Neural progenitor cell (in vitro differentiated cells): ENCODE measurements around the gene FEZF1. TPM values are rescaled to one million over a fixed set of nuclear protein-coding genes. Genes with fewer than 3 reads are reported as not detected.
A peak's percentile ranks its signal among the peaks of the same experiment; 100 is the strongest.

ENCODE experiments used
- DNase-seq: peaks from one replicate; pipeline ENCODE4 v3.0.0-alpha.2; 2016; ENCODE audit warnings: low spot score
- H2AFZ ChIP-seq: fragments of 200-600 bp; sonication (generic); replicated peaks from 2 replicates; pipeline ENCODE4 v1.6.1; 2016; ENCODE audit warnings: antibody characterized with exemption
- H3F3A ChIP-seq: fragments of 200-600 bp; sonication (generic); 2 replicates; pipeline ENCODE4 v1.6.1; 2016; ENCODE audit warnings: antibody characterized with exemption, low read depth
- H3K27ac ChIP-seq: fragments of 200-600 bp; sonication (generic); 2 replicates; pipeline ENCODE4 v1.5.1; 2016; ENCODE audit warnings: mild to moderate bottlenecking
- H3K27me3 ChIP-seq: fragments of 200-600 bp; sonication (generic); 2 replicates; pipeline ENCODE4 v1.6.1; 2016; ENCODE audit warnings: mild to moderate bottlenecking, moderate library complexity
- H3K36me3 ChIP-seq: fragments of 200-600 bp; sonication (generic); 2 replicates; pipeline ENCODE4 v1.5.1; 2016
- H3K4me1 ChIP-seq: fragments of 200-600 bp; sonication (generic); 2 replicates; pipeline ENCODE4 v1.6.1; 2016; ENCODE audit warnings: mixed run types
- H3K4me2 ChIP-seq: fragments of 200-600 bp; sonication (generic); 2 replicates; pipeline ENCODE4 v1.6.1; 2016
- H3K4me3 ChIP-seq: fragments of 200-600 bp; sonication (generic); 2 replicates; pipeline ENCODE4 v1.5.1; 2016
- H3K79me2 ChIP-seq: fragments of 200-600 bp; sonication (generic); 2 replicates; pipeline ENCODE4 v1.6.1; 2016; ENCODE audit warnings: low read depth
- H3K9ac ChIP-seq: fragments of 200-600 bp; sonication (generic); 2 replicates; pipeline ENCODE4 v1.6.1; 2016
- H3K9me3 ChIP-seq: fragments of 200-600 bp; sonication (generic); 2 replicates; pipeline ENCODE4 v1.5.1; 2016; ENCODE audit warnings: low read depth
- H4K20me1 ChIP-seq: fragments of 200-600 bp; sonication (generic); 2 replicates; pipeline ENCODE4 v1.6.1; 2016; ENCODE audit warnings: low read depth
- H3K27ac Mint-ChIP-seq: 3 replicates; pipeline ENCODE4 v1.8.0; 2021; ENCODE audit warnings: mixed read lengths
- H3K27me3 Mint-ChIP-seq: 2 replicates; pipeline ENCODE4 v1.8.0; 2022; ENCODE audit warnings: low read depth, mild to moderate bottlenecking, inconsistent platforms, moderate library complexity, mixed read lengths; ENCODE audit not compliant: insufficient read depth
- H3K36me3 Mint-ChIP-seq: 3 replicates; pipeline ENCODE4 v1.8.0; 2021; ENCODE audit warnings: mixed read lengths
- H3K4me1 Mint-ChIP-seq: 3 replicates; pipeline ENCODE4 v1.8.0; 2021; ENCODE audit warnings: mixed read lengths
- H3K4me3 Mint-ChIP-seq: 3 replicates; pipeline ENCODE4 v1.8.0; 2021; ENCODE audit warnings: mild to moderate bottlenecking, moderate library complexity, mixed read lengths
- H3K9me3 Mint-ChIP-seq: 3 replicates; pipeline ENCODE4 v1.8.0; 2020; ENCODE audit warnings: mixed read lengths
- CTCF ChIP-seq: fragments of 200-600 bp; sonication (generic); IDR thresholded peaks from 2 replicates; pipeline ENCODE4 v1.5.1; 2017; ENCODE audit warnings: antibody characterized with exemption, mild to moderate bottlenecking
- EZH2 ChIP-seq: fragments of 200-600 bp; sonication (generic); IDR thresholded peaks from 2 replicates; pipeline ENCODE4 v1.6.1; 2017; ENCODE audit warnings: antibody characterized with exemption, mild to moderate bottlenecking, moderate library complexity
- EZH2phosphoT487 ChIP-seq: fragments of 200-600 bp; sonication (generic); IDR thresholded peaks from 2 replicates; pipeline ENCODE4 v1.6.1; 2017; ENCODE audit warnings: antibody characterized with exemption
- total RNA-seq: library from RNA; depleted of rRNA; stranded (reverse); fragments of >200 nt; gene quantifications from 2 replicates; pipeline ENCODE4 v1.2.3, GENCODE V29; 2015; ENCODE audit warnings: low replicate concordance

The FEZF1 gene
- total RNA-seq, 1 donor from 2014 or later: 330 TPM

DNA sequence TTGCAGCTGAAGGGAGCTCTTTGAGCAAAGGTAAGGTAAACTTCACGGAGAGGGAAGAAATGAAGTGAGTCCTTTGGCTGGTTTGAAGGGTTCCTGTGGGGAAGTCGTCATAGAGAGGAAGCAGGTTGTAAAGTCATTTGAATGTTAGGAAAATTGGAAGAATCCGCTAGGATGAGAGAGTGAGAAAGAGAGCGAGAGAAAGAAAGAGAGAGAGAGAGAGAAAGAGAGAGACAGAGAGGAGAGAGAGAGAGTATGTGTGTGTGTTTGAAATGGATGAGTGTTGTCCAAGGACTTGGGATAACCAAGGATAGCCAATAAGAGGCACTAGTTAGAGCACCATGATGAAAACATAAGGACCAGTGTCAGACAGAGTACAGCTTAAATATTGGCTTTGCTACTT is 43.1 kb downstream of the FEZF1 start:
- Histone ChIP-seq H2AFZ (no peak overlapping the region), H3F3A (peaks cover 11% of the 10 kb centered on the region), H3K4me1 (peaks cover 33% of the 10 kb centered on the region), H3K9ac (no peak overlapping the region), H4K20me1 (no peaks in the 10 kb centered on the region), H3K9me3 (no peaks in the 10 kb centered on the region), H3K36me3 (peaks cover 3% of the 10 kb centered on the region), H3K79me2 (no peaks in the 10 kb centered on the region), H3K27ac (no peak overlapping the region), H3K4me3 (no peak overlapping the region), H3K27me3 (no peaks in the 10 kb centered on the region), H3K4me2 (no peak overlapping the region)
- Mint-ChIP-seq H3K9me3 (no peaks in the 10 kb centered on the region), H3K36me3 (no peaks in the 10 kb centered on the region), H3K27ac (no peak overlapping the region), H3K4me1 (peaks cover 8% of the 10 kb centered on the region), H3K27me3 (no peaks in the 10 kb centered on the region), H3K4me3 (no peak overlapping the region)
- TF ChIP-seq CTCF: no peak
- TF ChIP-seq EZH2phosphoT487: no peak
- TF ChIP-seq EZH2: no peak
- DNase-seq: no peak

GRCh38 chr7:122261016-122261415 is 43.5 kb downstream of the FEZF1 start:
- TF ChIP-seq EZH2 (no peak), EZH2phosphoT487 (no peak), CTCF (no peak)
- Histone ChIP-seq H3F3A (peaks cover 11% of the 10 kb centered on the region), H4K20me1 (no peaks in the 10 kb centered on the region), H3K4me1 (peaks cover 34% of the 10 kb centered on the region), H3K79me2 (no peaks in the 10 kb centered on the region), H2AFZ (no peak overlapping the region), H3K4me3 (no peak overlapping the region), H3K36me3 (peaks cover 3% of the 10 kb centered on the region), H3K27me3 (no peaks in the 10 kb centered on the region), H3K9me3 (no peaks in the 10 kb centered on the region), H3K4me2 (peak overlapping the region; percentile 55), H3K27ac (no peak overlapping the region), H3K9ac (no peak overlapping the region)
- no peak for DNase-seq
- Mint-ChIP-seq H3K36me3 (no peaks in the 10 kb centered on the region), H3K4me3 (no peak overlapping the region), H3K27me3 (no peaks in the 10 kb centered on the region), H3K9me3 (no peaks in the 10 kb centered on the region), H3K27ac (no peak overlapping the region), H3K4me1 (peaks cover 8% of the 10 kb centered on the region)

- Mint-ChIP-seq H3K27me3 (no peaks in the 10 kb centered on the region), H3K27ac (no peak overlapping the region), H3K4me1 (peaks cover 8% of the 10 kb centered on the region), H3K4me3 (no peak overlapping the region), H3K36me3 (no peaks in the 10 kb centered on the region), H3K9me3 (no peaks in the 10 kb centered on the region)
- peak overlapping the region; percentile 55 for H3K4me2 ChIP-seq
- H2AFZ ChIP-seq: no peak overlapping the region
- no peak overlapping the region for H3K27ac ChIP-seq
- TF ChIP-seq EZH2phosphoT487 (no peak), CTCF (no peak)
- H3F3A ChIP-seq: peaks cover 11% of the 10 kb centered on the region
- no peaks in the 10 kb centered on the region for H3K79me2 ChIP-seq
- H3K27me3 ChIP-seq: no peaks in the 10 kb centered on the region
- peaks cover 40% of the 10 kb centered on the region for H3K4me1 ChIP-seq
- no peak overlapping the region for H3K4me3 ChIP-seq
- no peaks in the 10 kb centered on the region for H3K9me3 ChIP-seq
- H3K36me3 ChIP-seq: peaks cover 3% of the 10 kb centered on the region
- H3K9ac ChIP-seq: no peak overlapping the region
- H4K20me1 ChIP-seq: no peaks in the 10 kb centered on the region
- no peak for DNase-seq
These were observed 44.2 kb downstream of the FEZF1 start for GRCh38 chr7:122260336-122260735.
